Measurements from ENCODE around the gene DLGAP1.

DNA sequence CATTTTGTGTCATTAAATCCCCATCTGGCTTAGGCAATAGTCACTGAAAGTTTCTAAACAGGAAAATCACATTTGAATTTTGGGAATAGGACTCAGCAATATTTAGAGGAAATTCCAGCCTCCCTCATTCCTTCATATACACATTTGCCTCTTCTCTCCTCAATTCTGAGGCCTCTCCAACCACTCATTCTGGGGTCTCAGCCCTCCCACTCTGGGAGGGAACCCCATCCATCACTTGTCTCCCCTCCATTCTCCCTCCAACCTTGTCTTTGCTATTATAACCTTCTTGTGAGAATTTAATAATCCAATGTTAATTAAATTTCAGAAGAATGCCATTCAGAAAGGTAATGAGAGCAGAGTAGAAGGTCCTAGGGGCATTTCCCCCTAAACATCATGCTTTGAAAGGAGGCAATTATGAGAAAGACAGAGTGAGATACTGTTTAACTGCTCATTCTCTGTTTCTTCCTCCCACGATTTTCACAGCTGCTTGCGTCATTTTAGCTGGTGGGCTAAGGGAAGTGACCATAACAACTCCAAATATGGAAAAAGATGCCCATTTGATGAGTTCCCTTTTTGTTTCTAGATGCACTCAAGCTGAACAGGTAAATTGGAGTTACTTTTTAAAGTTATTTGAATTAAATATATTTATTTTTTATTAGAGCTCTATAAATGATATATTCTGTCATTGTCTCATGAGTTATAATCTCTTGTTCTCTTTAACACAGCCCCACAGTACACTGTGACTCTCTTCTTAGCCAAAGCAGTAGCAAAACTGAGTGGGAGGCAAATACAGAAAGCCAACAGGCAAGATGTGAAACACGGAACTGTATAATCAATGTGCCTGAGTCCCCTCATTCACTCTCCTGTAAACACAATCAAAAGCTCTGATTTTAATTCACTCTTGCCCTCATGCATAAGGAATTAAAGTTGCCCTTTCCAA lies 135.1 kb downstream of the DLGAP1 start:
- TF ChIP-seq, protein P1, sequence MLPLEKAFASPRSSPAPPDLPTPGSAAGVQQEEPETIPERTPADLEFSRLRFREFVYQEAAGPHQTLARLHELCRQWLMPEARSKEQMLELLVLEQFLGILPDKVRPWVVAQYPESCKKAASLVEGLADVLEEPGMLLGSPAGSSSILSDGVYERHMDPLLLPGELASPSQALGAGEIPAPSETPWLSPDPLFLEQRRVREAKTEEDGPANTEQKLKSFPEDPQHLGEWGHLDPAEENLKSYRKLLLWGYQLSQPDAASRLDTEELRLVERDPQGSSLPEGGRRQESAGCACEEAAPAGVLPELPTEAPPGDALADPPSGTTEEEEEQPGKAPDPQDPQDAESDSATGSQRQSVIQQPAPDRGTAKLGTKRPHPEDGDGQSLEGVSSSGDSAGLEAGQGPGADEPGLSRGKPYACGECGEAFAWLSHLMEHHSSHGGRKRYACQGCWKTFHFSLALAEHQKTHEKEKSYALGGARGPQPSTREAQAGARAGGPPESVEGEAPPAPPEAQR (CRISPR knock-in tag; IDR thresholded peaks at IDR 0.05), result no peak
- TF ChIP-seq ZNF138 (CRISPR knock-in tag; conservative IDR thresholded peaks at IDR 0.05) (no peak), FOXK1 (CRISPR knock-in tag; IDR thresholded peaks at IDR 0.05) (no peak), TEAD1 (CRISPR knock-in tag; IDR thresholded peaks at IDR 0.05) (no peak), NR1H2 (CRISPR knock-in tag; IDR thresholded peaks at IDR 0.05) (no peak), CREB1 (CRISPR knock-in tag; IDR thresholded peaks at IDR 0.05) (no peak), ELF4 (CRISPR knock-in tag; IDR thresholded peaks at IDR 0.05; ENCODE audit: low read depth) (no peak), IRF2 (CRISPR knock-in tag; IDR thresholded peaks at IDR 0.05; ENCODE audit: borderline replicate concordance, low read depth) (no peak)
- TF ChIP-seq, protein P2, sequence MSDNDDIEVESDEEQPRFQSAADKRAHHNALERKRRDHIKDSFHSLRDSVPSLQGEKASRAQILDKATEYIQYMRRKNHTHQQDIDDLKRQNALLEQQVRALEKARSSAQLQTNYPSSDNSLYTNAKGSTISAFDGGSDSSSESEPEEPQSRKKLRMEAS (CRISPR knock-in tag; IDR thresholded peaks at IDR 0.05), result no peak
- TF ChIP-seq, protein P3, sequence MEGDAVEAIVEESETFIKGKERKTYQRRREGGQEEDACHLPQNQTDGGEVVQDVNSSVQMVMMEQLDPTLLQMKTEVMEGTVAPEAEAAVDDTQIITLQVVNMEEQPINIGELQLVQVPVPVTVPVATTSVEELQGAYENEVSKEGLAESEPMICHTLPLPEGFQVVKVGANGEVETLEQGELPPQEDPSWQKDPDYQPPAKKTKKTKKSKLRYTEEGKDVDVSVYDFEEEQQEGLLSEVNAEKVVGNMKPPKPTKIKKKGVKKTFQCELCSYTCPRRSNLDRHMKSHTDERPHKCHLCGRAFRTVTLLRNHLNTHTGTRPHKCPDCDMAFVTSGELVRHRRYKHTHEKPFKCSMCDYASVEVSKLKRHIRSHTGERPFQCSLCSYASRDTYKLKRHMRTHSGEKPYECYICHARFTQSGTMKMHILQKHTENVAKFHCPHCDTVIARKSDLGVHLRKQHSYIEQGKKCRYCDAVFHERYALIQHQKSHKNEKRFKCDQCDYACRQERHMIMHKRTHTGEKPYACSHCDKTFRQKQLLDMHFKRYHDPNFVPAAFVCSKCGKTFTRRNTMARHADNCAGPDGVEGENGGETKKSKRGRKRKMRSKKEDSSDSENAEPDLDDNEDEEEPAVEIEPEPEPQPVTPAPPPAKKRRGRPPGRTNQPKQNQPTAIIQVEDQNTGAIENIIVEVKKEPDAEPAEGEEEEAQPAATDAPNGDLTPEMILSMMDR (IDR thresholded peaks at IDR 0.05), result no peak
- TF ChIP-seq, protein P4, sequence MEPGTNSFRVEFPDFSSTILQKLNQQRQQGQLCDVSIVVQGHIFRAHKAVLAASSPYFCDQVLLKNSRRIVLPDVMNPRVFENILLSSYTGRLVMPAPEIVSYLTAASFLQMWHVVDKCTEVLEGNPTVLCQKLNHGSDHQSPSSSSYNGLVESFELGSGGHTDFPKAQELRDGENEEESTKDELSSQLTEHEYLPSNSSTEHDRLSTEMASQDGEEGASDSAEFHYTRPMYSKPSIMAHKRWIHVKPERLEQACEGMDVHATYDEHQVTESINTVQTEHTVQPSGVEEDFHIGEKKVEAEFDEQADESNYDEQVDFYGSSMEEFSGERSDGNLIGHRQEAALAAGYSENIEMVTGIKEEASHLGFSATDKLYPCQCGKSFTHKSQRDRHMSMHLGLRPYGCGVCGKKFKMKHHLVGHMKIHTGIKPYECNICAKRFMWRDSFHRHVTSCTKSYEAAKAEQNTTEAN (CRISPR knock-in tag; IDR thresholded peaks at IDR 0.05), result no peak
- TF ChIP-seq, protein P5, sequence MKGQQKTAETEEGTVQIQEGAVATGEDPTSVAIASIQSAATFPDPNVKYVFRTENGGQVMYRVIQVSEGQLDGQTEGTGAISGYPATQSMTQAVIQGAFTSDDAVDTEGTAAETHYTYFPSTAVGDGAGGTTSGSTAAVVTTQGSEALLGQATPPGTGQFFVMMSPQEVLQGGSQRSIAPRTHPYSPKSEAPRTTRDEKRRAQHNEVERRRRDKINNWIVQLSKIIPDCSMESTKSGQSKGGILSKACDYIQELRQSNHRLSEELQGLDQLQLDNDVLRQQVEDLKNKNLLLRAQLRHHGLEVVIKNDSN (CRISPR knock-in tag; IDR thresholded peaks at IDR 0.05), result no peak

Data from WTC11 (cell line).